Left hindlimb (tissue), 1 donor: Measurements from ENCODE around the gene NLRX1.
"Not testable (repeated sequence)": the region's sequence is repeated elsewhere in the genome, so short reads cannot be mapped to it uniquely, and the experiment has no call there.

Source experiments
- DNase-seq: peaks from one replicate; pipeline ENCODE4 v3.0.0-alpha.2; 2018

NLRX1 gene

DNA sequence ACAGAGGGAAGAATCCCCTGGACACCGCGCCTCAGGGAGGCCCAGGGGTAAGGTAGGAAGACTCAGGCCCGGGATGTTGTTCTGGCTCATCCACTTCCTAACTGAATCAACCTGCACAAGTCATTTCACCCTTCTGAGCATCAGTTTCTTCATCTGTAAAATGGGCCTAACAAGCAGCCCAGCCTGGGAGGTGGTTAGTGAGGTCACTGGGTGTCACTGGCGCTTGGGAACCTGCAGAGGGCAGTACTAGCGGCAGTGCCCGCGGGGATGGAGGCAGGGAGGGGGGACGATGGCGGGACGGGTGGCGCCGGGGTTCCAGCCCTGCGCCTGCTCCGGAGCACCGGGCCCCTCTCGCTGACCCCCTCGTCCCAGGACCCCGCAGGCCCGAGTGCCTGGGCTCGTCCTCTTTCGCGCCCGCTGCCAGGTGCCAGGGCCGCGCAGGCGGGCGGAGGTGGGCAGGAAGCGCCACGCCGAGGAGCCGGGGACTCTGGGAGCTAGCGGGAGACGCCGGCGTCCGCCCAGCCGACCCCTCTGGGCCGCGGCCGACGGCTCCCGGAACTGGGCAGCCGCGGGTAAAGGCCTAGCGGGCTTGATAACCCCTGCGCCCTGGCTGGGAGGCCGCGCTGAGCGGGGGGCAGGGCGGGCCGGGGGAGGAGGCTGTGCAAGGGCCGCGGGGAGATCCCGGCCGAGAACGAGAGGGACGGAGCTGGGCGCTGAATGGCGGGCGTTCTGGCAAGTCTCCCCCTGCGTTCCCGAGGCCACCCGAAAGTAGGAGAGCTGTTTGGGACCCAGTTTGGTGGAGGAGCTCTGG is at the start of gene NLRX1:
Gene NLRX1 (plus strand): TSS at position 255 of the 811 bp plus-strand sequence. CDS start 2,679 bp downstream, outside the sequence.
- peak; percentile 89 for DNase-seq

DNA sequence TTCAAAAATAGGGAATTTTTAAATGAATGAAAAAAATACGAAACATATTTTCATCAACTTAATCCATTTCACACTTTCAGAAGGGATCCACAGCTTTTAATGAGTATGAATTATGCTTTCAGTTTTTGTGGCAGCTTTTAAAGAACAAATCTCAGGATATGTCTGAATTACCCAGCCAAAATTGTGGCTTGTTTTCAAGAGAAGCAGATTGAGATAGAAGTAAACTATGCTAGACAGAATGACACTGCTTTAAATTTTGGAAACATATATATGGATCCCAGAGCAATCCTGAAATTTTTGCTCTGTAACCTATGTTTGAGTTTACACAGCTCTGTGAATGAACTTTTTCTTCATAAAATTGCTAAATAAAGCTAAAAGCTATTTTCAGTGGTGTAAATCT is 49.6 kb upstream of the NLRX1 start:
- DNase-seq, result no peak

- DNase-seq, result peak; percentile 48
Observed at GRCh38 chr11:119120639-119121007, 47.9 kb upstream of the NLRX1 start.

GRCh38 chr11:119121008-119121810 is 47.3 kb upstream of the NLRX1 start, which contains the start of gene HINFP:
TSS of gene HINFP (plus strand) at chr11:119121580. CDS start at chr11:119126945, 5,365 bp downstream.
- peak; percentile 100 for DNase-seq

DNA sequence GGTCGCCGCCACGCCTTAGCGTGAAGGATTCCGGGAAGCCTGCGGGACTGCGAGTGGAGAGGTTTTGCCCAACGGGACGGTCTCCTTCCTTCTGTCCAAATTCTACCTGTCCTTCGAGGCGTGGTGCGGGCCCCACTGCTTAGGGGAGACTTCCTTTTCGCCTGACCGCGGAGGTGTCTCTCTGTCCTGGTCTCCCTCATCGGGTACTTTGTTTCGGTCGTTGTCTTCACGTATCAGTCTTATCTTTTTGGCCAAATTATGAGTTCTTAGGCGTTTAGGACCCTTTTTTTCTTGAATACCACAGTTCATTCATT is 46.8 kb upstream of the NLRX1 start:
- DNase-seq, result no peak

DNA sequence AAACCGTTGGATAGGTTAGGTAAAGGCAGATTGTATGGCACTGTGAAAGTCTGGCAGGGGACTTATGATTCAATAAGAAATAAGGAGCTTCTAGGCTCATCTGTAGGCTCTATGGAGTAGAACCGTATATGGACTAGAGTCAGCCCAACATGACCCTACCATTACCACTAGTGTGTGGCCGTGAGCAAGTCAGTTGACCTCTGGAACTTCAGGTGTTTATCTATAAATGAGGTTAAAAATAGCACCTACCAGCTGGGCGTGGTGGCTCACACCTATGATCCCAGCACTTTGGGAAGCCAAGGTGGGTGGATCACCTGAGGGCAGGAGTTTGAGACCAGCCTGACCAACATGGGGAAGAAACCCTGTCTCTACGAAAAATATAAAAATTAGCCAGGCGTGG is 42.7 kb upstream of the NLRX1 start:
- no peak for DNase-seq

DNA sequence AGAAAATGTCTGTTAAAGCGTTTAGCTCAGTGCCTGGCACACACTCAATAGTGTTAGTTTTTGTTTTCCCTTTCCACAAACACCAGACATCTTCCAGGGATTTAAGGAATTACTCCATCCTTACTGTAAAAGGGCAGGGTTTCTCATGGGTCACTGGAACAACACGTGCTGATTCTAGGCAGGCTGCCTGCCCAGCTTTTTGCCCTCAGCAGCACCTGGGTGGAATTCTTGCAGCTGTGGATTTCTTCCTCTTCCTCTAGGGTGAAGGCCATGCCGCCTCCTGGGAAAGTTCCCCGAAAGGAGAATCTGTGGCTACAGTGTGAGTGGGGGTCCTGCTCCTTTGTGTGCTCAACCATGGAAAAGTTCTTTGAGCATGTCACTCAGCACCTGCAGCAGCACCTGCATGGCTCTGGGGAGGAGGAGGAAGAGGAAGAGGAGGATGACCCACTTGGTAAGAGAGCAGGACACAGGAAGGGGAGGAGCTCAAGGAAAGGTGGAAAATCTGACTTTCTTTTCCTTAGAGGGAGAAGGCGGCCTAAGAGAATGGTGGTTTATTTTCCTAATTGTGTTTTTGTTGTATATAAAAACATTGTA is 41.8 kb upstream of the NLRX1 start:
- no peak for DNase-seq

DNA sequence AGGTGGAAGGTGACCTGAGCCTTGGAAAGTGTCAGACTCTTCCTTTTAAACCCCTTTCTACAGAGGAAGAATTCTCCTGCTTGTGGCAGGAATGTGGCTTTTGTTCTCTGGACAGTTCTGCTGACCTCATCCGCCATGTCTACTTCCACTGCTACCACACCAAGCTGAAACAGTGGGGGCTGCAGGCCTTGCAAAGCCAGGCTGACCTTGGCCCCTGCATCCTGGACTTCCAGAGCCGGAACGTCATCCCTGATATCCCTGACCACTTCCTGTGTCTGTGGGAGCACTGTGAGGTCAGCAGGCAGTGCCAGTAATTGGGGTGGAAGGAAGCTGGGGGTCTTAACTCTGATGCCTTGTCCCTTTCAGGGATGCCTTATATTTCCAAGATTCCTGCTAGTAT is 37.9 kb upstream of the NLRX1 start:
- no peak for DNase-seq

- DNase-seq, result no peak
Observed at GRCh38 chr11:119134389-119134978, 34.0 kb upstream of the NLRX1 start.

- not testable (repeated sequence) for DNase-seq
Observed at GRCh38 chr11:119139276-119139675, 29.2 kb upstream of the NLRX1 start.

GRCh38 chr11:119144825-119145486 is 23.6 kb upstream of the NLRX1 start:
- DNase-seq, result peak; percentile 67

- no peak for DNase-seq
Observed at GRCh38 chr11:119145551-119145950, 23.0 kb upstream of the NLRX1 start.

DNA sequence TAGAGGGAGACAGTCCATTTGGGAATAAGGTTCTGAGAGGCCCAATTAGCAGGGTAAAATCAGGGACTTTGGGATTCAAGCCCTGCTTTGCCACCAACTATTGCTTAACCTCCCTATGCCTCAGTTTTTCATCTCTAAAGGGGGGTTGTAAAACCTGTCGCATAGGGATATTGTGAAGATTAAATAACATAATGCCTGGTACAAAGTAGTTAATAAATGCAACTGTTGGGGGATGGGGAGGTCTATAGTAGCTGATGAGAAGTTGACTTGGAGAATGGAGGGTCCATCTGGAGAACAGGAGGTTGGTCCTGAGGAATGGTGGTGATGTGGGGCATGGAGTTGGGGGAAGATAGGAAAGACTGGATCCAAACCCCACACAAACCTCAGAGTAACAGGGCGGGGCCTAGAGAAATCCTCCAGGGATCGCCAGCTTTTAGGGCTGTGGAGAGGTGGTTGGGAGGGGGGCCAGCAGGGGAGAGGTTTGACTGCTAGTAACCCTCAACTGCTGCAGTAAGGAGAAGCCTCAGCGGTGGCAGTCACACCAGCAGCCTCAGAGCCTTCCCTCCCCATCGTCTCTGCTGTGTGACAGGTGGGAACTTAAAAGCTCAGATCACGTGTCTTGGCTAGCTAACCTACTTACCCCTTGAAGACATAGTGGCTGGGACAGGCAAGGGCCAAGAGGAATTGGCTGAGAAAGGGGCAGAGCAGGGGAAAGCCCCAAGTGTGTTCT is 20.8 kb upstream of the NLRX1 start:
- DNase-seq, result no peak

- DNase-seq, result no peak
Observed at GRCh38 chr11:119148720-119149017, 19.9 kb upstream of the NLRX1 start.

DNA sequence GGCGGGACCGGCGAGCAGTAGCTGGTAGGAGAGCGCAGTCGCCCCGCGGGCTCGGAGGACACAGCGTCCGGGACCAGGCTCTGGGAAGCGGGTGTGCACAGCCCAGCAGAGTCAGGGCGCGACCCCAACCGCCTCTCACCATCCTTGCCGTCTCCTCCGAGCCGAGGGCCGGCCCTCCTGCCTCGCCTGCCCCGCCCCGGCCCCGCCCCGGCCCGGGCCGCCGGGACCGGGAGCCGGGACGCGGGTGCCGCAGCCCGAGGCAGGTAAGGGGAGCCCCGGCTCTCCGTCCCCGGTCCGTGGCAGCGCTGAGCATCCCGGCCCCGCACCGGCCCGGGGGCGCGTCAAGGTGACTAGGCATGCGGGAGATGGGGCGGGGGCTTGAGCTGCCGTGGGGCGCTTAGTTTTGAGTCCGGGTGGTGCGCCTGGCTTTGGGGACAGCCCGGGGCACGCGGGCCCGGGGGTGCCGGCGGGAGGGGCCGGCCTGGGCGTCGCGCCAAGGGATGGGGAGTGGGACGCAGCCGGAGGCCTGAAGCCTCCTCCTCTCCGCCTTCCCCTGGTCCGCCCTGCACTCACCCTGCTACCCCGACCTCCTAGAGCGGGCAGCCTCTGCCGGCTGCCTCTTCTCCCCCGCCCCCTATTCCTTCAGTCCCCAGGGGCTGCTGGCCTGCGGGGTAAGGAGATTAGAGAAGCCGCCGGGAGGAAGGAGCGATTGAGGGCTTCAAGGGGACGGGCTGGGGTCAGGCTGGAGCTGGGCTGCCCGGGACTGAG is 19.3 kb upstream of the NLRX1 start, which contains the start of gene ABCG4:
Gene ABCG4 (plus strand): TSS at position 35 of the 768 bp plus-strand sequence. CDS start 914 bp downstream, outside the sequence.
- no peak for DNase-seq

DNA sequence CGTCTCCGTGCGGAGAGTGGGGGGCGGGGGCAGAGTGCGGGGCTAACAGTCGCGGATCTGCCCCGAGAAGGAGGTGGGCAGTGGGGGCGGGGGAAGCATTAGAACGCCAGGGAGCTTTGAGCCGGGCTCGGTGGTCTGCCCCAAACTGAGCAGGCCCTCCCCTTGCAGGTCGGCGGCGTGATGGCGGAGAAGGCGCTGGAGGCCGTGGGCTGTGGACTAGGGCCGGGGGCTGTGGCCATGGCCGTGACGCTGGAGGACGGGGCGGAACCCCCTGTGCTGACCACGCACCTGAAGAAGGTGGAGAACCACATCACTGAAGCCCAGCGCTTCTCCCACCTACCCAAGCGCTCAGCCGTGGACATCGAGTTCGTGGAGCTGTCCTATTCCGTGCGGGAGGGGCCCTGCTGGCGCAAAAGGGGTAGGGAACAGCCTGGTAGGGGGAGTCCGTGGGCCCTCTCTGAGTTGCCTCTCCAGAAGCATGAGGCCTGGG is 18.7 kb upstream of the NLRX1 start:
- no peak for DNase-seq

- no peak for DNase-seq
Observed at GRCh38 chr11:119152043-119152442, 16.5 kb upstream of the NLRX1 start.

GRCh38 chr11:119152604-119153003 is 15.9 kb upstream of the NLRX1 start:
- no peak for DNase-seq

GRCh38 chr11:119153049-119153818 is 15.3 kb upstream of the NLRX1 start:
- DNase-seq, result no peak

DNA sequence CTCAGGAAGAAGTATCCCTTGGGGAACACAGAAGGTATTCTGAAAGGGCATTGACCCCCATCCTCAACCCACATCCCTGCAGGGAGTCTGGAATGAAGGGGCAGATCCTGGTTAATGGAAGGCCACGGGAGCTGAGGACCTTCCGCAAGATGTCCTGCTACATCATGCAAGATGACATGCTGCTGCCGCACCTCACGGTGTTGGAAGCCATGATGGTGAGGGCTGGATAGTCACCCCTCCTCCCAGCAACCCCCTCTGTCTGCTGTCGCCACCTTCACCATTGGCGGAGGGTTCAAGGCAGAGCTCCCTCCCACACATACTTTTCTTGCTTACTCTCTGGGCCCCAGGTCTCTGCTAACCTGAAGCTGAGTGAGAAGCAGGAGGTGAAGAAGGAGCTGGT is 14.3 kb upstream of the NLRX1 start:
- no peak for DNase-seq
